ENCODE results near the gene HDAC7.

The HDAC7 gene

DNA sequence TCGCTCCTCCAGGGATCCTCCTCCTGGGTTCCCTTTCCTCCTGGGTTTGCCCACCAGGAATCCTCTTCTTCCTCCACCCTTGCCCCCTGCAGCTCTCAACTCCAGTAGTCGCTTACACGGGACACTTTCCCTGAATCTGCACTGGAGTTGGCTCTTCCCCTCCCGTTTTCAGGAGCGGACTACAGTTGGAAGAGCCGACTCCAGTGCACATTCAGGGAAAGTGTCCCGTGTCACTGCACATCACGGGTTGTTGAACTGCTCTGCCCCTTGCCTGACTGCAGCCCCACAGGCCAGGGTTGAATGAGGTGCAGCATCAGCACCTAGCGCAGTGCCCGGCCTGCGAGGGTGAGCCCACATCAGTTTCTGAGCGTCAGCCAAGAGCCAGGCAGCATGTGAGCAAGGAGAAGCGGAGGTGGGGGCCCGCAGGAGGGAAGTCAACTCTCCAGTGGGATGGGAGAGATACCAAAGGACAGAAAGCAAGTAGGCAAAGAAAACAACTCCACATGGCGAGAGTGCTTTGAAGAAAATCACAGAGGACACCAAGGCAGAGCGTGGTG lies 74.1 kb downstream of the HDAC7 start:
- no peak for DNase-seq (ENCODE audit: low read depth)

DNA sequence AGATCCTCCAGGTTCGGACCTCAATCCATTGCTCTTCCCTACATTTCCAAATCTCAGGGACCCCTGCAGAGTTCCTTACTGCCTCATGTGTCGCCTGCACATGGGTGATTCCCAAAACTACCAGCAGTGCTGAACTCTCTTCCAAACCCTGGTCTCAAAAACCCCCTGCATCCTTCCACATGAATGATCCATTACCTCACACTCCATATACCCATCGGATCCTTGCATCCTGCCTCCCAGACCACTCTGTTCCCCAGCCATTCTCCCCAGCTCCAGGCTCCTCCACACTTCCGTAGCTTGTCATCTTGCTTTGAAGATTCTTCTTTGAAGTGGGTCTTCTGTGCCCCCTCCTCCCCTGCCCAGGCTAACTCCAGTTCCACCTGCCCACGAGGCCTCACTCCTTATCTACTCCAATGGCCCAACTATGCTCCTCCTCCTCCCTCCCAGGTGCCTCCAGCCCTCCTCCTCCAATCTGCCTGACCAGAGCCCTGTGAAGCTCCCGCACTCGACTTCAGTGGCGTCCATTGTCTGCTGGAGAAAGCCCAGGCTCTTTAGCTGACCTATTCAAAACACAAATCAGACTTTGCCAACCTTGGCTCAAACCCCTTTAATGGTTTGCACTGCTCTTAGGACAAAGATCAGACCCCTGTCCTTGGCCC lies 74.8 kb downstream of the HDAC7 start:
- DNase-seq (ENCODE audit: low read depth), result no peak

- DNase-seq (ENCODE audit: low read depth), result no peak
Measured at GRCh38 chr12:47744005-47744651, 75.6 kb downstream of the HDAC7 start.

GRCh38 chr12:47743311-47743860 lies 76.3 kb downstream of the HDAC7 start:
- DNase-seq (ENCODE audit: low read depth), result no peak

DNA sequence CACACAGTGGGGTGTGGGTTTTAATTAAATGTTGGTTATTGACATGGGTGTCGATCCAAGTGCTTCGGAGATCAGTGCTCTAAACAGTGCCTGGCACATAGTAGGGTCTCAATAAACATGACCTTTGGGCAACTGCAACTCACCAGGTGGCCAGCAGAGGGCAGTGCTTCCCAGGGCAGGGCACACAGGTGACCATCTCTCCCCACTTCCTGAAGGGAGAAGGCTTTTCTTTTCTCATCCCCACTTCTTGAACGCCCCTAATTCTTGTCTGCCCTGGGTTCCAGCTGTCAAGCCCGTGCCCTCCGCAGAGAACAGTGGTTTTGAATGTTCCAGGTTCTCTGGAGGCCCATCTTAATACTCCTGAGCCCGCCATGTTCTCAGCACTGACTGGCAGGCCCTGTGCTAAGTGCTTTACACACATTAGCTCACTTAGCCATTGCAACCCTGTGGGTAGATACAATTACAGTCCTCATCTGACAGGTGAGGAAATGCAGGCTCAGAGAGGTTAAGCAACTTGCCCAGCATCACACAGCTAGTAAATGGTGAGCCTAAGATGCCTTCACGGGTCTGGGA lies 77.4 kb downstream of the HDAC7 start:
- DNase-seq (ENCODE audit: low read depth), result no peak

- no peak for DNase-seq (ENCODE audit: low read depth)
Measured at GRCh38 chr12:47741340-47741703, 78.4 kb downstream of the HDAC7 start.

GRCh38 chr12:47740606-47741339 lies 78.9 kb downstream of the HDAC7 start:
- DNase-seq (ENCODE audit: low read depth), result no peak

- no peak for DNase-seq (ENCODE audit: low read depth)
Measured at GRCh38 chr12:47739979-47740378, 79.7 kb downstream of the HDAC7 start.

DNA sequence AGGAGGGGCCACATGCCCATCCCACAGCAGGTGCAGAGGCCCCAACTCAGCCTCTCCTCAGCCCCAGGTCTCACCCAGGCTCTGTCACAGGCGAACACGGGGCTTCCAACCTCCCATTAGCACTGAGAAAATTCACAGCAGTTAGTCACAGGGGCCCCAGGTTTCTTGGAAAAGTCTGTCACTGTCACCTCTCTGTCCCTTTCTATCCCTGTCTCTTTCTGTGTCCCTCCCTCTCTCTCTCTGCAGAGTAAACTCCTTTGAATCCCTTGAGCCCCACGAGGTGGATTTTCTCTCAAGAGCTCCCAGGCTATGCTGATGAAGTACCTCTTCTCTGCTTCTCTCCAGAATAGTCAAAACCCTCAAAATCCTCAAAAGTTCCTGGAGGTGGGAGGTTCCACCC lies 80.4 kb downstream of the HDAC7 start:
- no peak for DNase-seq (ENCODE audit: low read depth)

- no peak for DNase-seq (ENCODE audit: low read depth)
Measured at GRCh38 chr12:47737936-47738594, 81.6 kb downstream of the HDAC7 start.

DNA sequence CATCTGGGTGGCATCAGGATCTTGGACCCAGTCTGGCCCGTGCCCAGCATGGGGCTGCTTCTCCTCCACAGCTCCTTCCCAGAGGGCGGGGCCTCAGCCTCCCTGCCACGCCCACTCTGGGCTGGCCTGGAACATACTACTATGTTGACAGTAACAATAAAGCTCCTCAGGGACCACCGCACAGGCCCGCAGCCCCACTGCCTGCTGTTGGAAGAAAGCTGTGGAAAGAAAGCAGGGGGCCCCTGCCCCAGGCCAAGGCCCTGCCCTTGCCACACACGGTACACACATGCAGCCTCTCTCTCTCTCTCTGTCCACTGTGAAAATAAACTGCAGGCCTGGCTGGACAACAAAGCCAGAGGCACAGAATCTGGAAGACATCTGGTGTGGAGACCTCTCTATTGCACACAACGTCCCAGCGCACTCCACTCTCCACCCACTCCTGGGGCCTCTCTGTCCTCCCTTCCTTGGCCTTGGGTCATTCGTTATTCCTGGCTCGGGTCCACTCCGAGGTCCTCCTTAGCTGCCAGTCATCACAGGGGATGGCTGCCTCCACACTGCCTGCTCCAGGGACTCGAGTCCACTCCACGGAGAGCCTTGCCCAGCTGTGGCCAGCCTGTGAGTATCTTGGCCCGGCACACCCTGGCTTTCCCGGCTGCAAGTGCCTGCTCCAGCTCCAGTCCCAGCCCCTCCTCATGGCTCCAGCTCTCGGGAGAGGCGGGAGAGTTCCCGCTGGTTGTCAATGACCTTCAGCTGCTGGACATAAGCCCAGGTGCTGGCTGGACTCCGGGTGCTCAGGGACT lies 82.6 kb downstream of the HDAC7 start:
- DNase-seq (ENCODE audit: low read depth), result no peak

GRCh38 chr12:47736216-47736615 lies 83.5 kb downstream of the HDAC7 start:
- no peak for DNase-seq (ENCODE audit: low read depth)

- DNase-seq (ENCODE audit: low read depth), result no peak
Measured at GRCh38 chr12:47735649-47736048, 84.1 kb downstream of the HDAC7 start.

DNA sequence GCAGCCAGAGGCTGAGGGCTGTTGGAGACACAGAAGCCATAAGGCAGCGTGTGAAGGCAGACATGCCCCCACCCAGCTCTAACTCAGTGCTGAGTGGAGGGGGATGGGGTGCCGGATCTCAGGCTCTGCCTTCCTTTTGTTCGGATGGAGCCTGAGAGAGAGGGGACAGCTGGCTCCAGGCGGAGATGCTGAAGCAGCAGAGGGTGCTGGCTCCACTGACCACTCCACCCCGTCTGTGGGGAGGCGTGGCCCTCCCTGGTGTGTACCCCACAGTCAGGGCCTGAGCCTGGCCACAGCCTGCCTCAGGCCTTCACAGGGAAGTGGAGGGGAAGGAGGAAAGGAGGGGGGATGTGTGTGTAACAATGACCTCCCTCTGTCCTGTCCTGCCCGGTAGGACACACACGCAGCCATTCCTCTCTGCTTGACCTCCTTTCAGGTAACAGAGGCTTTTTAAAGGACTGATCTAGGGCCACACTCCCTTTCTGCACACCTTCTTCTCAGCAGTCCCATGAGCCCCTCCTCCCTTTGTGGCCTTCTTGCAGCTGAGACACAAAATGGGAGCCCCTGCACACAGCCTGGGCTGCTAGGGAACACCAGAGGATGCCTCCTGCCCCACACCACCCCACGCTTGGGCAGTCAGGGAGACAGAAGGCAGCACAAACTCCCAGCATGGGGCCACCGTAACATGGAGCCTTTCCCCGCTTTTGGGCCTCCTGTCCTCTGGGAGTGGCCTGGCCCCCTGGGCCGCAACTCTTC lies 84.8 kb downstream of the HDAC7 start:
- no peak for DNase-seq (ENCODE audit: low read depth)

DNA sequence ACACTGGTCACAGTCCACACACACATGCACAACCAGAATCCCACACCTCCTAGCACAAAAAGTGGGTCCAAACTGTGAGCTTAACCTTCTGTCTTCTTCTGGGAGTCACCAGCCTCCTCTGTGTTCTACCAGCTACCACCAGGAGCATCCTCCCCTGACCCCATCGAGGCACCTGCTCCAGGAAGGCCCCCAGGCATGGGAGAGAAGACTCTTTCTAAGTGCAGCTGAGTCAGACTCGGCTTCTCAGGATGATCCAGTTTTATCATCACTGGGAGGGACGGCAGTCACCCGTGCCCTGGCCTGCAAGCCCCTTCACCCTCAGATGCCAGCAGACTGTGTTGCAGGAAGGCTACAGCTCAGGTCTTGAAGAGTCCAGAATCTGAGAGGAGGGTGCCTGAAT lies 86.6 kb downstream of the HDAC7 start:
- DNase-seq (ENCODE audit: low read depth), result no peak
